ENCODE data around the gene ZNF532.

Gene ZNF532

GRCh38 chr18:58886431-58886830 lies 21.8 kb downstream of the ZNF532 start:
- no peak overlapping the region for H3K27ac ChIP-seq (ENCODE audit: insufficient read depth, low read length, poor library complexity, severe bottlenecking)

DNA sequence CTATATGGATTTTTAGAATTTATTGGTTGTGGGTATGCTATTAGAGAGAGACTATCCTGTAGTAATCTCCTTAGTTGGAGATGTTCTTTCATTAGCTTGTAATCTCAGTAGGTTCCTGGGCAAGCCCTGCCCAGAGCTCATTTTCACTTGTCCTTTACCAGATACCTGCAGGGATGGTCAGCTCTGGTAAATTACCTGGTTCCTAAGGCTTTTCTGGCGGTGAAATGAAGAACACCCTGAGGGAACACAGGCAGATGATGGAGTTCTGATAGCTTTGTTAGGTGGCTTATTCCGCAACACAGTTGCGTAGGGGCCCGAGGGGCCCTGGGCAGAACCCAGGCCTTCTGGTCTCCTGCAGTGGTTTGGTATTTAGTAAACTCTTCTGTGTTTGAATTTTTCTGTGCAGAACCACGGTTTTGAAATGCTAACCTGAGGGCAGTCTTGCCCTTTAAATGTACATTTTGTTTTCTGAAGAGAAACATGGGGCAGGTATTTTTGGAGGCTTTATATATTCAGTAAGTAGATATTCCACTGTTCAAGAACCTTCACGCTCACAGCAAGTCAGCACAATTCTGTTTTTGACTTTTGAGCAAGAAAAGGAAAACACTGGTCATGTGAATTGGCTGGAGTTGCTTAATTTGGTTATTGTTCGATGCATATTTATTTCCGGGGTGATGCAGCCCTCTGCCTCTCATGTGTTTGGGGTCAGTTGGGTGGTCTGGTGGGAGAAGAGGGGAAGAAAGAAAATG lies 22.4 kb downstream of the ZNF532 start:
- Histone ChIP-seq H3K27ac (ENCODE audit: insufficient read depth, low read length, poor library complexity, severe bottlenecking) (no peak overlapping the region), H3K36me3 (ENCODE audit: control insufficient read depth, insufficient read depth, low read length) (no peaks in the 10 kb centered on the region), H3K4me1 (ENCODE audit: control insufficient read depth, insufficient read depth, low read length, poor library complexity, severe bottlenecking) (peaks cover 6% of the 10 kb centered on the region), H3K27me3 (replicated peaks; ENCODE audit: control insufficient read depth, insufficient read depth, low read length, poor library complexity, severe bottlenecking) (no peaks in the 10 kb centered on the region), H3K4me3 (ENCODE audit: insufficient read depth, low read depth, low read length, poor library complexity, severe bottlenecking) (no peak overlapping the region), H3K9me3 (ENCODE audit: control insufficient read depth, low read length) (no peaks in the 10 kb centered on the region)
- DNase-seq, result no peak

More at GRCh38 chr18:58886431-58886830, 21.8 kb downstream of the ZNF532 start:
- no peaks in the 10 kb centered on the region for H3K36me3 ChIP-seq (ENCODE audit: control insufficient read depth, insufficient read depth, low read length)
- no peak overlapping the region for H3K4me3 ChIP-seq (ENCODE audit: insufficient read depth, low read depth, low read length, poor library complexity, severe bottlenecking)
- H3K4me1 ChIP-seq (ENCODE audit: control insufficient read depth, insufficient read depth, low read length, poor library complexity, severe bottlenecking), result peaks cover 6% of the 10 kb centered on the region
- no peaks in the 10 kb centered on the region for H3K27me3 ChIP-seq (replicated peaks; ENCODE audit: control insufficient read depth, insufficient read depth, low read length, poor library complexity, severe bottlenecking)
- no peak for DNase-seq
- H3K9me3 ChIP-seq (ENCODE audit: control insufficient read depth, low read length), result no peaks in the 10 kb centered on the region

- H3K4me3 ChIP-seq (ENCODE audit: insufficient read depth, low read depth, low read length, poor library complexity, severe bottlenecking), result no peak overlapping the region
- no peaks in the 10 kb centered on the region for H3K36me3 ChIP-seq (ENCODE audit: control insufficient read depth, insufficient read depth, low read length)
- no peaks in the 10 kb centered on the region for H3K27me3 ChIP-seq (replicated peaks; ENCODE audit: control insufficient read depth, insufficient read depth, low read length, poor library complexity, severe bottlenecking)
- H3K9me3 ChIP-seq (ENCODE audit: control insufficient read depth, low read length), result no peaks in the 10 kb centered on the region
- no peak overlapping the region for H3K27ac ChIP-seq (ENCODE audit: insufficient read depth, low read length, poor library complexity, severe bottlenecking)
- no peak for DNase-seq
- peaks cover 6% of the 10 kb centered on the region for H3K4me1 ChIP-seq (ENCODE audit: control insufficient read depth, insufficient read depth, low read length, poor library complexity, severe bottlenecking)
These were observed 22.9 kb downstream of the ZNF532 start for GRCh38 chr18:58887613-58887963.

GRCh38 chr18:58891776-58892175 lies 27.1 kb downstream of the ZNF532 start:
- no peaks in the 10 kb centered on the region for H3K36me3 ChIP-seq (ENCODE audit: control insufficient read depth, insufficient read depth, low read length)
- H3K4me3 ChIP-seq (ENCODE audit: insufficient read depth, low read depth, low read length, poor library complexity, severe bottlenecking), result no peak overlapping the region
- H3K9me3 ChIP-seq (ENCODE audit: control insufficient read depth, low read length), result no peaks in the 10 kb centered on the region
- H3K27ac ChIP-seq (ENCODE audit: insufficient read depth, low read length, poor library complexity, severe bottlenecking), result no peak overlapping the region
- no peak for DNase-seq
- H3K4me1 ChIP-seq (ENCODE audit: control insufficient read depth, insufficient read depth, low read length, poor library complexity, severe bottlenecking), result peaks cover 6% of the 10 kb centered on the region
- no peaks in the 10 kb centered on the region for H3K27me3 ChIP-seq (replicated peaks; ENCODE audit: control insufficient read depth, insufficient read depth, low read length, poor library complexity, severe bottlenecking)

GRCh38 chr18:58892488-58892887 lies 27.8 kb downstream of the ZNF532 start:
- H3K4me3 ChIP-seq (ENCODE audit: insufficient read depth, low read depth, low read length, poor library complexity, severe bottlenecking), result no peak overlapping the region
- DNase-seq, result no peak

DNA sequence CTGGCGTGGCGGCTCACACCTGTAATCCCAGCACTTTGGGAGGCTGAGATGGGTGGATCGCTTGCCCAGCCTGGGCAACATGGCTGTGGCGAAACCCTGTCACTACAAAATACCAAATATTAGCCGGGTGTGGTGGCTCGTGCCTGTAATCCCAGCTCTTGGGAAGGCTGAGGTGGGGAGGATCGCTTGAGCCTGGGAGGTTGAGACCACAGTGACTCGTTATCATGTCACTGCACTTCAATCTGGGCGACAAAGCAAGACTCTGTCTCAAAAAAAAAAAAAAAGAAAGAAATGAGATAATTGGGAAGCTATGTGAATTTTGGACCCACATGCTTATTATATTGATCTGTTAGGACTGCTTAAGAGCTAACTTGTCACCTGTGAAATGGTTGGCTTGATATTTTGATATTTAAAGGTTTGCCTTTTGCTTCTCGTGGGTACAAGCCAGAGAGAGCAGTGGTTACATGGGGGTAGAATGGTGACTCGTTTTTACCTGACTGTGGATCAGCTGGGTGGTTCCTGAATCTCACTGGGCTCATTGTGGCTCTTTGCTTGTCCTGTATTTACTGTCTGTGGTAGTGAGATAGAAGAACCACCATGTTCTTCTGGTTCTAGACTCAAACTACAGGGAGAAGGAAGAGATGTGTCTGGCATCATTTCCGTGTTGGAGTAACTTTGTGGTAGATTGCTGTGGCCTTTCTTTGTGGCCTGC lies 28.9 kb downstream of the ZNF532 start:
- Histone ChIP-seq H3K4me3 (ENCODE audit: insufficient read depth, low read depth, low read length, poor library complexity, severe bottlenecking) (no peak overlapping the region), H3K27me3 (replicated peaks; ENCODE audit: control insufficient read depth, insufficient read depth, low read length, poor library complexity, severe bottlenecking) (no peaks in the 10 kb centered on the region), H3K27ac (ENCODE audit: insufficient read depth, low read length, poor library complexity, severe bottlenecking) (no peak overlapping the region), H3K9me3 (ENCODE audit: control insufficient read depth, low read length) (no peaks in the 10 kb centered on the region), H3K36me3 (ENCODE audit: control insufficient read depth, insufficient read depth, low read length) (no peaks in the 10 kb centered on the region), H3K4me1 (ENCODE audit: control insufficient read depth, insufficient read depth, low read length, poor library complexity, severe bottlenecking) (no peaks in the 10 kb centered on the region)
- DNase-seq, result no peak

More at GRCh38 chr18:58892488-58892887, 27.8 kb downstream of the ZNF532 start:
- Histone ChIP-seq H3K36me3 (ENCODE audit: control insufficient read depth, insufficient read depth, low read length) (no peaks in the 10 kb centered on the region), H3K27ac (ENCODE audit: insufficient read depth, low read length, poor library complexity, severe bottlenecking) (no peak overlapping the region), H3K27me3 (replicated peaks; ENCODE audit: control insufficient read depth, insufficient read depth, low read length, poor library complexity, severe bottlenecking) (no peaks in the 10 kb centered on the region), H3K9me3 (ENCODE audit: control insufficient read depth, low read length) (no peaks in the 10 kb centered on the region), H3K4me1 (ENCODE audit: control insufficient read depth, insufficient read depth, low read length, poor library complexity, severe bottlenecking) (peaks cover 4% of the 10 kb centered on the region)

DNA sequence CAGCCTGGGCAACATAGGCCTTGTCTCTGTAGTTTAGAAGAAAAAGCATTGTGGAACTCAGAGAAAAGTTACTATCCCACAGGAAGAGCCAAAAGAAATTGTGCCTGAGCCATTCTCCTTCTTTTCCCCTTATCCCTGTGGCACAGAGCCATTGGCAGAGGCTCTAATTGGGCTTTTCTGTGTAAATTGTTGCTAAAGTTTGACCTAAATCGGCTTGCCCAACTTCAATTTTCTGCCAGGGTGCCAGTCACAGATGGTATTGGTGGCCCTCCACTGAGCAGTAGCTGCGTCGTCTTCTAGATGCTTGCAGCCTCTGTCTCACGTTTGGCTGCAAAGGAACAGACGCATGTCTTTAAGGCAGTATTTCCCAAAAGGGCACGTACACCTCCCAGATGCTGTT lies 30.3 kb downstream of the ZNF532 start:
- H3K4me1 ChIP-seq (ENCODE audit: control insufficient read depth, insufficient read depth, low read length, poor library complexity, severe bottlenecking), result no peaks in the 10 kb centered on the region
- DNase-seq, result no peak
- H3K27ac ChIP-seq (ENCODE audit: insufficient read depth, low read length, poor library complexity, severe bottlenecking), result no peak overlapping the region
- no peaks in the 10 kb centered on the region for H3K36me3 ChIP-seq (ENCODE audit: control insufficient read depth, insufficient read depth, low read length)
- no peaks in the 10 kb centered on the region for H3K9me3 ChIP-seq (ENCODE audit: control insufficient read depth, low read length)
- no peak overlapping the region for H3K4me3 ChIP-seq (ENCODE audit: insufficient read depth, low read depth, low read length, poor library complexity, severe bottlenecking)
- H3K27me3 ChIP-seq (replicated peaks; ENCODE audit: control insufficient read depth, insufficient read depth, low read length, poor library complexity, severe bottlenecking), result no peaks in the 10 kb centered on the region

GRCh38 chr18:58895385-58895784 lies 30.7 kb downstream of the ZNF532 start:
- no peak overlapping the region for H3K4me3 ChIP-seq (ENCODE audit: insufficient read depth, low read depth, low read length, poor library complexity, severe bottlenecking)
- H3K27ac ChIP-seq (ENCODE audit: insufficient read depth, low read length, poor library complexity, severe bottlenecking), result no peak overlapping the region

DNA sequence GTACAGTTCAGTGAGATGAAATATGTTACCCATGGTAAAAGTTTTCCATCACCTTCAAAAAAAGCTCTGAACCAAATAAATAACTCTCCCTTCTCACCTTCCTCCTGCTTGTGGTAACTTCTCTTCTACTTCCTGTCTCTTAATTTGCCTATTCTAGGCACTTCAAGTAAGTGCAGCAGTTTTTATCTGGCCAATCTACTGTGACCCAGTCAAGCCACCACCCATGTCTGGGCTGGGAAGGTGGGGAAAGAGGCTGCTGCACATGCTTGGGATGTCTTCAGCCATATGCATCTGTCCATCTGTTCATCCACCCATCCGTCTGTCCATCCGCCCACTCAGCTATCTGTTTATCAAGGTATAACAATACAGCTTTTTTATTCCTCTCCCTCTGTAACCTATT lies 31.6 kb downstream of the ZNF532 start:
- no peak overlapping the region for H3K27ac ChIP-seq (ENCODE audit: insufficient read depth, low read length, poor library complexity, severe bottlenecking)
- no peaks in the 10 kb centered on the region for H3K4me1 ChIP-seq (ENCODE audit: control insufficient read depth, insufficient read depth, low read length, poor library complexity, severe bottlenecking)
- no peak for DNase-seq
- no peak overlapping the region for H3K4me3 ChIP-seq (ENCODE audit: insufficient read depth, low read depth, low read length, poor library complexity, severe bottlenecking)
- no peaks in the 10 kb centered on the region for H3K9me3 ChIP-seq (ENCODE audit: control insufficient read depth, low read length)
- no peaks in the 10 kb centered on the region for H3K36me3 ChIP-seq (ENCODE audit: control insufficient read depth, insufficient read depth, low read length)
- no peaks in the 10 kb centered on the region for H3K27me3 ChIP-seq (replicated peaks; ENCODE audit: control insufficient read depth, insufficient read depth, low read length, poor library complexity, severe bottlenecking)

More at GRCh38 chr18:58895385-58895784, 30.7 kb downstream of the ZNF532 start:
- Histone ChIP-seq H3K4me1 (ENCODE audit: control insufficient read depth, insufficient read depth, low read length, poor library complexity, severe bottlenecking) (no peaks in the 10 kb centered on the region), H3K27me3 (replicated peaks; ENCODE audit: control insufficient read depth, insufficient read depth, low read length, poor library complexity, severe bottlenecking) (no peaks in the 10 kb centered on the region), H3K36me3 (ENCODE audit: control insufficient read depth, insufficient read depth, low read length) (no peaks in the 10 kb centered on the region), H3K9me3 (ENCODE audit: control insufficient read depth, low read length) (no peaks in the 10 kb centered on the region)
- no peak for DNase-seq

DNA sequence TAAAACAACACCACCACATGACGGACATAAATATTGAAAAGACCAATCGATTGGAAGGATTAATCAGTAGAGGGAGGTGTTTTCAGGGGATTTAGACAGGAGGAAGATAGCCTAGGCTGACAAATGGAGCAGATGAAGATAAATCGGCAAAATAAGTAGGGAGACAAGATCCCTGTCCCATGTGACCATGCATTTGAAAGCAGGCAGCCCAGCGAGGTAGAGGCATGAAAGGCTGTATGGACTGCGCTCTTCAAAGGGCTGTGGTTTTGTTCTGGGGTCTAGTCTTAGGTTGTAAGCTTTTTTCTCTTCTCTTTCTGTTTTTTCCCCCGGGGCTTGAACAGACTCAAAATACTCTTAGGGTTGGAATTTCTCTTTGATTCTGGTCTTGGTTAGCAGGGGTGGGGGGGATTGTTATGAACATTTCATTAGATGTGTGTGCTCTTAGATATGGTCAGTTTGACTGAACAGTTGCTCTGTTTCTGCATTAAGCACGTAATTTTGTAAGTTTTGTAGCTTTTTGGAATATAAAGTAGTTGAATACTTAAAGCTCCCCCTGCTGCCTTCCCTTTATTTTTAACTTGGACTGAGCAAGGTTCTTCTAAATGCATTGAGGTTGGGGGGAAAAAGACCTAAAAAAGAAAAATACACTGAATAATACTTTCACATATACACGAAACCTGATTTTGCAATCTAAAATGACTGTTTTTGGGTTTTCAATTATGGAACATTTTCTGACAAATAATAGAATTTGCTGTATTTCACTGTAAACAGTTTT lies 32.2 kb downstream of the ZNF532 start:
- Histone ChIP-seq H3K4me3 (ENCODE audit: insufficient read depth, low read depth, low read length, poor library complexity, severe bottlenecking) (no peak overlapping the region), H3K36me3 (ENCODE audit: control insufficient read depth, insufficient read depth, low read length) (no peaks in the 10 kb centered on the region), H3K4me1 (ENCODE audit: control insufficient read depth, insufficient read depth, low read length, poor library complexity, severe bottlenecking) (no peaks in the 10 kb centered on the region), H3K27me3 (replicated peaks; ENCODE audit: control insufficient read depth, insufficient read depth, low read length, poor library complexity, severe bottlenecking) (no peaks in the 10 kb centered on the region), H3K9me3 (ENCODE audit: control insufficient read depth, low read length) (no peaks in the 10 kb centered on the region), H3K27ac (ENCODE audit: insufficient read depth, low read length, poor library complexity, severe bottlenecking) (no peak overlapping the region)
- no peak for DNase-seq
